Measurements from ENCODE around the gene CAMK2A. TPM values are rescaled to one million over a fixed set of nuclear protein-coding genes. Genes with fewer than 3 reads are reported as not detected.

Gene CAMK2A
- total RNA-seq, 4 donors from 2014 or later, result 1.4 to 6.9 (median 3.6) TPM

GRCh38 chr5:150264667-150265603, 24.6 kb downstream of the CAMK2A start:
- TF ChIP-seq EP300 (IDR thresholded peaks at IDR 0.05) (no peak), POLR2AphosphoS5 (IDR thresholded peaks at IDR 0.05) (no peak), CTCF (IDR thresholded peaks at IDR 0.05) (no peak), POLR2A (IDR thresholded peaks at IDR 0.05) (no peak)
- Histone ChIP-seq H3K36me3 (no peaks in the 10 kb centered on the region), H3K4me1 (peaks cover 0 to 18% (median 4%) of the 10 kb centered on the region in 3 donors), H3K9me3 (no peaks in the 10 kb centered on the region), H3K27me3 (no peaks in the 10 kb centered on the region), H3K27ac (peak overlapping the region in 3 of 4 donors; percentile 41 to 54 (median 43)), H3K4me3 (no peak overlapping the region)
- ATAC-seq, result no peak
- WGBS, 2 donors (ENCODE audit: low coverage in 1 of 2), result 85 to 91% methylated on average over 7 to 12 of the region's 23 CpGs

GRCh38 chr5:150263801-150264621, 25.6 kb downstream of the CAMK2A start:
- Histone ChIP-seq H3K4me1 (peaks cover 0 to 14% (median 4%) of the 10 kb centered on the region in 3 donors), H3K36me3 (no peaks in the 10 kb centered on the region), H3K27ac (peak overlapping the region in 3 of 4 donors; percentile 41 to 54 (median 43)), H3K9me3 (no peaks in the 10 kb centered on the region), H3K27me3 (no peaks in the 10 kb centered on the region), H3K4me3 (no peak overlapping the region)
- no CpG with 5 or more reads among the region's 11 CpGs for WGBS, 2 donors (ENCODE audit: low coverage in 1 of 2)
- TF ChIP-seq POLR2AphosphoS5 (IDR thresholded peaks at IDR 0.05) (no peak), POLR2A (IDR thresholded peaks at IDR 0.05) (no peak), CTCF (IDR thresholded peaks at IDR 0.05) (no peak), EP300 (IDR thresholded peaks at IDR 0.05) (no peak)
- ATAC-seq, result peak; percentile 87

- ATAC-seq, result no peak
- WGBS, 2 donors (ENCODE audit: low coverage in 1 of 2), result 69 to 70% methylated on average over 4 of the region's 5 CpGs
Observed at GRCh38 chr5:150263375-150263775, 26.2 kb downstream of the CAMK2A start.

GRCh38 chr5:150262502-150262901, 27.1 kb downstream of the CAMK2A start:
- H3K4me1 ChIP-seq, result peaks cover 0 to 14% (median 4%) of the 10 kb centered on the region in 3 donors
- WGBS, 2 donors (ENCODE audit: low coverage in 1 of 2), result 90 to 96% methylated on average over 5 to 6 of the region's 7 CpGs
- ATAC-seq, result no peak
- H3K27ac ChIP-seq, result no peak overlapping the region
- H3K9me3 ChIP-seq, result no peaks in the 10 kb centered on the region
- no peak overlapping the region for H3K4me3 ChIP-seq
- no peaks in the 10 kb centered on the region for H3K27me3 ChIP-seq
- no peak for TF ChIP-seq POLR2AphosphoS5 (IDR thresholded peaks at IDR 0.05)
- no peak for TF ChIP-seq EP300 (IDR thresholded peaks at IDR 0.05)
- no peak for TF ChIP-seq POLR2A (IDR thresholded peaks at IDR 0.05)
- no peak for TF ChIP-seq CTCF (IDR thresholded peaks at IDR 0.05)
- no peaks in the 10 kb centered on the region for H3K36me3 ChIP-seq

More at GRCh38 chr5:150263375-150263775, 26.2 kb downstream of the CAMK2A start:
- Histone ChIP-seq H3K9me3 (no peaks in the 10 kb centered on the region), H3K4me1 (peaks cover 0 to 14% (median 4%) of the 10 kb centered on the region in 3 donors), H3K27me3 (no peaks in the 10 kb centered on the region), H3K36me3 (no peaks in the 10 kb centered on the region), H3K4me3 (no peak overlapping the region), H3K27ac (peak overlapping the region in 3 of 4 donors; percentile 41 to 43 (median 41))
- no peak for TF ChIP-seq CTCF (IDR thresholded peaks at IDR 0.05)
- no peak for TF ChIP-seq EP300 (IDR thresholded peaks at IDR 0.05)
- no peak for TF ChIP-seq POLR2AphosphoS5 (IDR thresholded peaks at IDR 0.05)
- no peak for TF ChIP-seq POLR2A (IDR thresholded peaks at IDR 0.05)

Data from gastroesophageal sphincter (tissue), 4 donors.